Nephron progenitor cell (in vitro differentiated cells): ENCODE results near the gene CCT5.
"Not testable (repeated sequence)": the region's sequence is repeated elsewhere in the genome, so short reads cannot be mapped to it uniquely, and the experiment has no call there.

Source experiments
- DNase-seq: peaks from one replicate; pipeline ENCODE4 v3.0.0; 2021
- H3K27ac Mint-ChIP-seq: 2 replicates; pipeline ENCODE4 v1.8.0; 2021; ENCODE audit warnings: mild to moderate bottlenecking, moderate library complexity, mixed read lengths
- H3K27me3 Mint-ChIP-seq: 2 replicates; pipeline ENCODE4 v1.8.0; 2021; ENCODE audit warnings: mild to moderate bottlenecking, low read depth, mixed read lengths; ENCODE audit not compliant: poor library complexity
- H3K36me3 Mint-ChIP-seq: 2 replicates; pipeline ENCODE4 v1.8.0; 2021; ENCODE audit warnings: low read depth, mixed read lengths
- H3K4me1 Mint-ChIP-seq: 2 replicates; pipeline ENCODE4 v1.8.0; 2021; ENCODE audit warnings: mixed read lengths
- H3K4me3 Mint-ChIP-seq: 2 replicates; pipeline ENCODE4 v1.8.0; 2021; ENCODE audit warnings: mild to moderate bottlenecking, moderate library complexity, mixed read lengths
- H3K9me3 Mint-ChIP-seq: 2 replicates; pipeline ENCODE4 v1.8.0; 2021; ENCODE audit warnings: mild to moderate bottlenecking, moderate library complexity, mixed read lengths
- CTCF ChIP-seq: fragments of 200-600 bp; sonication (generic); IDR thresholded peaks from 2 replicates; pipeline ENCODE4 v1.5.0; 2021; ENCODE audit warnings: antibody characterized with exemption

CCT5 gene

GRCh38 chr5:10279328-10279727 is 29.2 kb downstream of the CCT5 start:
- peaks cover 17% of the 10 kb centered on the region for H3K36me3 Mint-ChIP-seq
- DNase-seq: no peak
- H3K27ac Mint-ChIP-seq: no peak overlapping the region
- H3K4me3 Mint-ChIP-seq: no peak overlapping the region
- no peak for TF ChIP-seq CTCF
- no peaks in the 10 kb centered on the region for H3K27me3 Mint-ChIP-seq
- H3K9me3 Mint-ChIP-seq: no peaks in the 10 kb centered on the region
- H3K4me1 Mint-ChIP-seq: peaks cover 42% of the 10 kb centered on the region

GRCh38 chr5:10279925-10280720 is 30.0 kb downstream of the CCT5 start:
- no peak for DNase-seq
- Mint-ChIP-seq H3K9me3 (no peaks in the 10 kb centered on the region), H3K27ac (no peak overlapping the region), H3K36me3 (peaks cover 17% of the 10 kb centered on the region), H3K27me3 (no peaks in the 10 kb centered on the region), H3K4me1 (peaks cover 40% of the 10 kb centered on the region), H3K4me3 (no peak overlapping the region)
- no peak for TF ChIP-seq CTCF

GRCh38 chr5:10283927-10284635 is 34.0 kb downstream of the CCT5 start:
- no peak overlapping the region for H3K27ac Mint-ChIP-seq
- no peaks in the 10 kb centered on the region for H3K9me3 Mint-ChIP-seq
- peak; percentile 87 for DNase-seq
- H3K4me1 Mint-ChIP-seq: peaks cover 10% of the 10 kb centered on the region
- H3K27me3 Mint-ChIP-seq: peaks cover 4% of the 10 kb centered on the region
- H3K4me3 Mint-ChIP-seq: no peak overlapping the region
- TF ChIP-seq CTCF: peak; percentile 97
- H3K36me3 Mint-ChIP-seq: peaks cover 34% of the 10 kb centered on the region

- Mint-ChIP-seq H3K4me1 (peaks cover 19% of the 10 kb centered on the region), H3K36me3 (peaks cover 43% of the 10 kb centered on the region)
- H3K4me3 Mint-ChIP-seq, H3K27ac Mint-ChIP-seq, H3K9me3 Mint-ChIP-seq, H3K27me3 Mint-ChIP-seq, DNase-seq: not testable (repeated sequence)
Observed at GRCh38 chr5:10285362-10285761, 35.3 kb downstream of the CCT5 start.

DNA sequence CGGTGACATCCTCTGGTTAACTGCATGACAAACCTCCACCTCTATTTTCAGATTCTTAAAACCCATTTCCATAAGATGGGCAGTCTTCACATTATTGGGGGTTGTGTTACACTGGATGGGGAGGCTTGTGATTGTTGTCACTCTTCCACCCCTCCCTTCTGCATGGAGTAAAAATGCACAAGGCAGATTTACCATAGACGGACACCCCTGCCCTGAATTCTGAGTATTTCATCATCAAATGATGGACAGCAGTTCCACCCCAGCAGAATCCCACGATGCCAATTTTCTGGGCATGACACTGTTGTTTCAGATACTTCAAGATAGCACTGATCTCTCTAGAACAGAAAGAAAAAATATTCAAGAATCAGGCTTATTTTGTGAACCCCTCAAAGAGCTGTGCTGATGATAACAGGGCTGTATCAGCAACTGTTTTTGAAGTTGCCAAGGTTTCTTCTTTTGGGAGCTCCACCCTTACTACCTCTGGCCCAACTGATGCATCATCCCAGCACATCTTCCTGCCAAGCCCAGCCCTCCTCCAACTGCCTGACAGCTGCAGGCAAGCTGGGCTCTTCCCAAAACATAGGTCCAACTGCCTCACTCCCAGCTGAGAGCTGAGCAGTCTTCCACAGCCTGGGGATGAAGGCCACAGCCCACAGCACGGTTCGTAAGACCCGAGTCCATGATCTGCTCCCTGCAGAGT is 36.2 kb downstream of the CCT5 start:
- Mint-ChIP-seq H3K36me3 (peaks cover 46% of the 10 kb centered on the region), H3K4me1 (peaks cover 19% of the 10 kb centered on the region), H3K27me3 (peaks cover 7% of the 10 kb centered on the region), H3K4me3 (no peak overlapping the region), H3K9me3 (peaks cover 8% of the 10 kb centered on the region), H3K27ac (no peak overlapping the region)
- no peak for DNase-seq
- TF ChIP-seq CTCF: no peak

DNA sequence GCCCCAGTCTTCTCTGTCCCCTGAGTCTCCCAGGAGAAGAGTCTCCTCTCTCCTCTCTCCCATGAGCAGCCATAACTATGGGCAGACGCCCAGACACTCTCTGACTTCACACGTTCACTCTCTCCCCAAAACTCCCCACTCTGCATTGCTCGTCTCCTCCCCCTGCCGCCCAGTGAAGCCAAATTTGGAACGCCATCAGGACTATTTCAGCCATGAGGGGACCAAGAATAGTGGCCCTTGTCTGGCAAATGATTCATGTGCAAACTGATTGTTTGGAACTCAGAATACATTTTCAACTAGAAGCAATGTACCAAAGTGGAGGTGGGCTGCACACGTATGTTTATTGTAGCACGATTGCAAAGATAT is 36.8 kb downstream of the CCT5 start:
- TF ChIP-seq CTCF: no peak
- H3K27me3 Mint-ChIP-seq: peaks cover 7% of the 10 kb centered on the region
- H3K36me3 Mint-ChIP-seq: peaks cover 50% of the 10 kb centered on the region
- H3K4me1 Mint-ChIP-seq: peaks cover 19% of the 10 kb centered on the region
- no peak overlapping the region for H3K4me3 Mint-ChIP-seq
- DNase-seq: no peak
- H3K27ac Mint-ChIP-seq: no peak overlapping the region
- H3K9me3 Mint-ChIP-seq: peaks cover 8% of the 10 kb centered on the region
